ENCODE data around the gene RCL1.
A peak's percentile ranks its signal among the peaks of the same experiment; 100 is the strongest.

The RCL1 gene

GRCh38 chr9:4842213-4842612 is 49.5 kb downstream of the RCL1 start:
- DNase-seq (ENCODE audit: low read depth in 2 of 2) = no peak

GRCh38 chr9:4842734-4843133 is 50.0 kb downstream of the RCL1 start:
- DNase-seq (ENCODE audit: low read depth in 2 of 2) = no peak

- no peak for DNase-seq (ENCODE audit: low read depth in 2 of 2)
Observed at GRCh38 chr9:4844056-4844838, 51.5 kb downstream of the RCL1 start.

GRCh38 chr9:4849369-4849768 is 56.6 kb downstream of the RCL1 start:
- no peak for DNase-seq (ENCODE audit: low read depth in 2 of 2)

GRCh38 chr9:4850603-4851310 is 58.0 kb downstream of the RCL1 start:
- no peak for DNase-seq (ENCODE audit: low read depth in 2 of 2)

GRCh38 chr9:4852419-4852818 is 59.7 kb downstream of the RCL1 start:
- no peak for DNase-seq (ENCODE audit: low read depth in 2 of 2)

- no peak for DNase-seq (ENCODE audit: low read depth in 2 of 2)
Observed at GRCh38 chr9:4854265-4854590, 61.5 kb downstream of the RCL1 start.

GRCh38 chr9:4855841-4856240 is 63.1 kb downstream of the RCL1 start:
- no peak for DNase-seq (ENCODE audit: low read depth in 2 of 2)

GRCh38 chr9:4857163-4857810 is 64.5 kb downstream of the RCL1 start:
- DNase-seq (ENCODE audit: low read depth in 2 of 2) = no peak

- no peak for DNase-seq (ENCODE audit: low read depth in 2 of 2)
Observed at GRCh38 chr9:4859035-4859434, 66.3 kb downstream of the RCL1 start.

GRCh38 chr9:4860383-4860782 is 67.6 kb downstream of the RCL1 start:
- no peak for DNase-seq (ENCODE audit: low read depth in 2 of 2)

- no peak for DNase-seq (ENCODE audit: low read depth in 2 of 2)
Observed at GRCh38 chr9:4861145-4861544, 68.4 kb downstream of the RCL1 start.

GRCh38 chr9:4861736-4862451 is 69.2 kb downstream of the RCL1 start:
- DNase-seq (ENCODE audit: low read depth in 2 of 2) = no peak

GRCh38 chr9:4862506-4863250 is 69.9 kb downstream of the RCL1 start:
- DNase-seq (ENCODE audit: low read depth in 2 of 2) = no peak

GRCh38 chr9:4864234-4864661 is 71.5 kb downstream of the RCL1 start:
- no peak for DNase-seq (ENCODE audit: low read depth in 2 of 2)

- no peak for DNase-seq (ENCODE audit: low read depth in 2 of 2)
Observed at GRCh38 chr9:4864698-4865097, 72.0 kb downstream of the RCL1 start.

GRCh38 chr9:4865681-4866080 is 72.9 kb downstream of the RCL1 start:
- DNase-seq (ENCODE audit: low read depth in 2 of 2) = peak in 1 of 2 donors; percentile 14

GRCh38 chr9:4866239-4866969 is 73.7 kb downstream of the RCL1 start:
- DNase-seq (ENCODE audit: low read depth in 2 of 2) = no peak

GRCh38 chr9:4873066-4873465 is 80.3 kb downstream of the RCL1 start:
- DNase-seq (ENCODE audit: low read depth in 2 of 2) = no peak

- no peak for DNase-seq (ENCODE audit: low read depth in 2 of 2)
Observed at GRCh38 chr9:4875559-4875958, 82.8 kb downstream of the RCL1 start.

- no peak for DNase-seq (ENCODE audit: low read depth in 2 of 2)
Observed at GRCh38 chr9:4879115-4879558, 86.4 kb downstream of the RCL1 start.

Data from stimulated activated CD8-positive, alpha-beta memory T cell treated with anti-CD3 and anti-CD28 coated beads, Interleukin-15, amount 100 ng/mL, for 48 hours (primary cell).